ENCODE results near the gene OR6J1.
"Not testable (repeated sequence)": the region's sequence is repeated elsewhere in the genome, so short reads cannot be mapped to it uniquely, and the experiment has no call there.

OR6J1 gene

GRCh38 chr14:22641846-22642245 is 2.3 kb downstream of the OR6J1 start:
- H3K27ac ChIP-seq (replicated peaks) = no peak overlapping the region
- no peak for DNase-seq (ENCODE audit: low read depth in 1 of 2, low spot score in 1 of 2)
- H3K4me3 ChIP-seq (replicated peaks; ENCODE audit: insufficient read depth, low read length) = no peak overlapping the region
- no peaks in the 10 kb centered on the region for H3K27me3 ChIP-seq (ENCODE audit: insufficient read depth, poor library complexity, severe bottlenecking)
- no peak for TF ChIP-seq REST (IDR thresholded peaks at IDR 0.05; ENCODE audit: insufficient replicate concordance, low read depth)
- no peak for TF ChIP-seq CTCF (IDR thresholded peaks at IDR 0.05; ENCODE audit: insufficient read depth, low read length)
- no peak for TF ChIP-seq SPI1 (IDR thresholded peaks at IDR 0.05; ENCODE audit: borderline replicate concordance, low read depth)
- no peak for TF ChIP-seq GABPA (IDR thresholded peaks at IDR 0.05; ENCODE audit: low read depth)
- TF ChIP-seq POLR2AphosphoS5 (IDR thresholded peaks at IDR 0.05; ENCODE audit: low read depth) = no peak

GRCh38 chr14:22640192-22640591 is 4.0 kb downstream of the OR6J1 start:
- no peak overlapping the region for H3K4me3 ChIP-seq (replicated peaks; ENCODE audit: insufficient read depth, low read length)
- H3K27me3 ChIP-seq (ENCODE audit: insufficient read depth, poor library complexity, severe bottlenecking) = no peaks in the 10 kb centered on the region
- H3K27ac ChIP-seq (replicated peaks) = no peak overlapping the region
- TF ChIP-seq GABPA (IDR thresholded peaks at IDR 0.05; ENCODE audit: low read depth) (no peak), CTCF (IDR thresholded peaks at IDR 0.05; ENCODE audit: insufficient read depth, low read length) (no peak), POLR2AphosphoS5 (IDR thresholded peaks at IDR 0.05; ENCODE audit: low read depth) (no peak), SPI1 (IDR thresholded peaks at IDR 0.05; ENCODE audit: borderline replicate concordance, low read depth) (no peak), REST (IDR thresholded peaks at IDR 0.05; ENCODE audit: insufficient replicate concordance, low read depth) (no peak)
- DNase-seq (ENCODE audit: low read depth in 1 of 2, low spot score in 1 of 2) = no peak

- not testable (repeated sequence) for H3K4me3 ChIP-seq (replicated peaks; ENCODE audit: insufficient read depth, low read length)
These were observed 8.2 kb downstream of the OR6J1 start for GRCh38 chr14:22635980-22636379.

GRCh38 chr14:22634233-22634900 is 9.8 kb downstream of the OR6J1 start:
- TF ChIP-seq CTCF (IDR thresholded peaks at IDR 0.05; ENCODE audit: insufficient read depth, low read length) (no peak), GABPA (IDR thresholded peaks at IDR 0.05; ENCODE audit: low read depth) (no peak), REST (IDR thresholded peaks at IDR 0.05; ENCODE audit: insufficient replicate concordance, low read depth) (no peak), POLR2AphosphoS5 (IDR thresholded peaks at IDR 0.05; ENCODE audit: low read depth) (no peak), SPI1 (IDR thresholded peaks at IDR 0.05; ENCODE audit: borderline replicate concordance, low read depth) (no peak)
- Histone ChIP-seq H3K4me3 (replicated peaks; ENCODE audit: insufficient read depth, low read length) (no peak overlapping the region), H3K27ac (replicated peaks) (no peak overlapping the region), H3K27me3 (ENCODE audit: insufficient read depth, poor library complexity, severe bottlenecking) (no peaks in the 10 kb centered on the region)
- DNase-seq (ENCODE audit: low read depth in 1 of 2, low spot score in 1 of 2) = no peak

More at GRCh38 chr14:22635980-22636379, 8.2 kb downstream of the OR6J1 start:
- not testable (repeated sequence) for H3K27ac ChIP-seq (replicated peaks); H3K27me3 ChIP-seq (ENCODE audit: insufficient read depth, poor library complexity, severe bottlenecking); DNase-seq (ENCODE audit: low read depth in 1 of 2, low spot score in 1 of 2)

Measured in HL-60 (cell line).